ENCODE data around the gene XRCC6.
A peak's percentile ranks its signal among the peaks of the same experiment; 100 is the strongest.

Gene XRCC6

DNA sequence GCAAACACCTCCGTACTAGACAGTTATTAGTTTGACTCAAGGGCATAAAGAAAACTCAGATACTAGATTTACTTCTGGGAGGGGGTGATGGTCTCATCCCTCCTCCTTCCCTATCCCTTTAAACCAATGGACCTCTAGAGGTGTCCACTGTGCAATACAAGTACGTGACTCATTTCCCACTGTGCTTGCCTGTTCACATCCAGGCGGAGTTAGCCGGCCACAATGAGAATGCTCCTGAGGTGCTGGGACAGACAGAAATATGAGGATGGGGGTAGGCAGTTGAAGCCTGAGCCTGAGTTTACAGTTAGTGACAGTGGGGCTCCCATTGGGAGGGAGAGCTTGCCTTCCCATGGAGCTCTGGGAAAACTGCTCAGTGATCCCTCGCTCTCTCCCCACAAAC is 23.0 kb upstream of the XRCC6 start:
- Histone ChIP-seq H2AK5ac (ENCODE audit: low read length, severe bottlenecking) (peak overlapping the region; percentile 36), H2BK15ac (ENCODE audit: low read depth, poor library complexity, severe bottlenecking) (no peak overlapping the region), H3K4me1 (ENCODE audit: control insufficient read depth, insufficient read depth, low read depth, low read length) (peaks cover 20% of the 10 kb centered on the region), H3K4me2 (ENCODE audit: low read length, poor library complexity, severe bottlenecking) (no peak overlapping the region), H3K27me3 (ENCODE audit: control insufficient read depth in 1 of 2, insufficient read depth in 1 of 2, low read length in 2 of 2) (no peaks in the 10 kb centered on the region), H3K27ac (ENCODE audit: low read length, poor library complexity, severe bottlenecking) (peak overlapping the region; percentile 64), H2BK5ac (ENCODE audit: low read depth, low read length, poor library complexity, severe bottlenecking) (no peak overlapping the region), H3K4ac (ENCODE audit: low read depth in 1 of 2, low read length in 2 of 2) (no peak overlapping the region), H3K79me1 (replicated peaks; ENCODE audit: low read length, poor library complexity, severe bottlenecking) (peaks cover 5% of the 10 kb centered on the region), H4K91ac (ENCODE audit: low read length) (no peak overlapping the region), H3K18ac (ENCODE audit: low read depth in 1 of 2, low read length in 2 of 2) (peak overlapping the region in 1 of 2 experiments; percentile 52), H3K14ac (ENCODE audit: low read length in 2 of 2) (no peak overlapping the region), H2BK120ac (ENCODE audit: low read depth, low read length) (no peak overlapping the region), H3K9ac (ENCODE audit: low read length) (peak overlapping the region; percentile 62), H2BK12ac (ENCODE audit: low read length in 2 of 2) (no peak overlapping the region), H3K9me3 (ENCODE audit: control insufficient read depth, low read length) (no peaks in the 10 kb centered on the region), H3K36me3 (ENCODE audit: control insufficient read depth in 1 of 2, insufficient read depth in 2 of 2, low read depth in 1 of 2, low read length in 2 of 2) (peaks cover 29 to 35% of the 10 kb centered on the region in 2 experiments), H2AFZ (ENCODE audit: low read depth, low read length) (no peak overlapping the region), H4K8ac (ENCODE audit: low read length) (no peak overlapping the region), H3K23ac (ENCODE audit: low read length in 2 of 2) (no peak overlapping the region), H3K4me3 (ENCODE audit: insufficient read depth in 1 of 2, low read depth in 1 of 2, low read length in 2 of 2) (no peak overlapping the region)
- peak; percentile 91 for DNase-seq
- 2% methylated on average over 3 of the region's 5 CpGs for WGBS

DNA sequence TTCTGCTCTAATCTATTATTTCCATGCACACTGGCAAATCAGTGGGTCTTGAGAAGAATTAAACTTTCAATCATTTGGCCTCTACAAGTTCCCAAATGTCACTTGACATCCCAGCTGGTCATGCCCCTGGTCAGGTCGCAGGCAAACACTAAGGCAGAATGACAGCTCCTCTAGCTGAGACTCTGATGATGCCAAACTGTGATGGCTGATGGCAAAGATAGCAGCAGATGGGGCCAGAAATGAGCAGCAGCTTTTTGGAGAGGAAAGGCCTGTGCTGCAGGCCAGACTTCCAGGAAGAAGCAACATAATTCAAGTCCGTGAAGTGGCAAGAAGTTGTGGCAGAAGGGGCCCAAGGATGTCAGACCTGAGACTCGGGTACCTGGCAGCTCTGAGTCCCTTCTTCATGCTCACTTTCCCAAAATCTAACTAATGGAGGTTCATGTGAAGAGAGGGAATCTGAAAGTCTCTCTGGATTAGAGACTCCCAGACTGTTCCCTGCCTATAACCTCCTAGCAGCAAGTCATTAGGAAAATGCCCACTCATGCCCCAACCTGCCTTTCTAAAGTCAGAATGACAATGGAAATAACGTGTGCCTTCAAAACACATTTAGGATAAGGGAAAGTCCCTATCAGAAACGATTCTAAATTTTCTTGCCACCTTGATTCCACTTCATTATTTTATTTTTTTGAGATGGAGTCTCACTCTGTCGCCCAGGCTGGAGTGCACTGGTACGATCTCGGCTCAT is 22.0 kb upstream of the XRCC6 start:
- H2BK12ac ChIP-seq (ENCODE audit: low read length in 2 of 2), result no peak overlapping the region
- peaks cover 37 to 39% of the 10 kb centered on the region in 2 experiments for H3K36me3 ChIP-seq (ENCODE audit: control insufficient read depth in 1 of 2, insufficient read depth in 2 of 2, low read depth in 1 of 2, low read length in 2 of 2)
- peaks cover 20% of the 10 kb centered on the region for H3K4me1 ChIP-seq (ENCODE audit: control insufficient read depth, insufficient read depth, low read depth, low read length)
- H3K4ac ChIP-seq (ENCODE audit: low read depth in 1 of 2, low read length in 2 of 2), result no peak overlapping the region
- no peak overlapping the region for H2BK5ac ChIP-seq (ENCODE audit: low read depth, low read length, poor library complexity, severe bottlenecking)
- H3K14ac ChIP-seq (ENCODE audit: low read length in 2 of 2), result no peak overlapping the region
- no peak for DNase-seq
- H2AFZ ChIP-seq (ENCODE audit: low read depth, low read length), result no peak overlapping the region
- H2BK15ac ChIP-seq (ENCODE audit: low read depth, poor library complexity, severe bottlenecking), result no peak overlapping the region
- no peaks in the 10 kb centered on the region for H3K27me3 ChIP-seq (ENCODE audit: control insufficient read depth in 1 of 2, insufficient read depth in 1 of 2, low read length in 2 of 2)
- no peak overlapping the region for H4K8ac ChIP-seq (ENCODE audit: low read length)
- H2BK120ac ChIP-seq (ENCODE audit: low read depth, low read length), result no peak overlapping the region
- no peak overlapping the region for H3K18ac ChIP-seq (ENCODE audit: low read depth in 1 of 2, low read length in 2 of 2)
- no peak overlapping the region for H3K4me3 ChIP-seq (ENCODE audit: insufficient read depth in 1 of 2, low read depth in 1 of 2, low read length in 2 of 2)
- no peaks in the 10 kb centered on the region for H3K9me3 ChIP-seq (ENCODE audit: control insufficient read depth, low read length)
- H3K27ac ChIP-seq (ENCODE audit: low read length, poor library complexity, severe bottlenecking), result no peak overlapping the region
- H2AK5ac ChIP-seq (ENCODE audit: low read length, severe bottlenecking), result no peak overlapping the region
- WGBS, result 92% methylated on average over 7 of the region's 8 CpGs
- no peak overlapping the region for H3K4me2 ChIP-seq (ENCODE audit: low read length, poor library complexity, severe bottlenecking)
- H3K9ac ChIP-seq (ENCODE audit: low read length), result peak overlapping the region; percentile 62
- H4K91ac ChIP-seq (ENCODE audit: low read length), result no peak overlapping the region
- H3K23ac ChIP-seq (ENCODE audit: low read length in 2 of 2), result no peak overlapping the region
- peaks cover 8% of the 10 kb centered on the region for H3K79me1 ChIP-seq (replicated peaks; ENCODE audit: low read length, poor library complexity, severe bottlenecking)

DNA sequence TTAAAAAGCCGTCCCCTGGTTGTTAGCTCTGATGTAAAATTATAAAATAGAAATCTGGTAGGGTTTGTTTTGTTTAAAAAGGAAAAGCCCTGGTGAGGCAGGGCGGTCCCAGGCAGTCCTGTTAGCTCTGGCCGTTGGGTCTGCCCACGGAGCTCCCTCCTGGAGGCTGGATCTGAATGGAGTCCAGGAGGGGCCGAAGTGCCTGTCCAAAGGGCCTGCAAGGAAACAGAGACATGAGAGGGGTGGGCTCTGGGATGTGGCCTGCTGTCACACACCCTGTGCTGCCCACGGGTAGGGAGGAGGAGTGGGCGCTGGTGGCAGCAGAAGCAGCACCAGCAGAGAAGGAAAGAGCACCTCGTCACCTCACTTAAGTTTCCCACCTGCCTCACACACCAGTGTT is 20.1 kb upstream of the XRCC6 start:
- Histone ChIP-seq H3K23ac (ENCODE audit: low read length in 2 of 2) (no peak overlapping the region), H4K91ac (ENCODE audit: low read length) (no peak overlapping the region), H2BK12ac (ENCODE audit: low read length in 2 of 2) (no peak overlapping the region), H2BK15ac (ENCODE audit: low read depth, poor library complexity, severe bottlenecking) (no peak overlapping the region), H3K4me2 (ENCODE audit: low read length, poor library complexity, severe bottlenecking) (no peak overlapping the region), H3K79me1 (replicated peaks; ENCODE audit: low read length, poor library complexity, severe bottlenecking) (peaks cover 20% of the 10 kb centered on the region), H3K4me3 (ENCODE audit: insufficient read depth in 1 of 2, low read depth in 1 of 2, low read length in 2 of 2) (no peak overlapping the region), H2AK5ac (ENCODE audit: low read length, severe bottlenecking) (no peak overlapping the region), H2BK120ac (ENCODE audit: low read depth, low read length) (no peak overlapping the region), H4K8ac (ENCODE audit: low read length) (no peak overlapping the region), H3K36me3 (ENCODE audit: control insufficient read depth in 1 of 2, insufficient read depth in 2 of 2, low read depth in 1 of 2, low read length in 2 of 2) (peaks cover 50 to 56% of the 10 kb centered on the region in 2 experiments), H3K14ac (ENCODE audit: low read length in 2 of 2) (no peak overlapping the region), H3K4me1 (ENCODE audit: control insufficient read depth, insufficient read depth, low read depth, low read length) (peaks cover 18% of the 10 kb centered on the region), H3K9ac (ENCODE audit: low read length) (no peak overlapping the region), H3K18ac (ENCODE audit: low read depth in 1 of 2, low read length in 2 of 2) (no peak overlapping the region), H3K9me3 (ENCODE audit: control insufficient read depth, low read length) (no peaks in the 10 kb centered on the region), H3K4ac (ENCODE audit: low read depth in 1 of 2, low read length in 2 of 2) (no peak overlapping the region), H3K27ac (ENCODE audit: low read length, poor library complexity, severe bottlenecking) (no peak overlapping the region), H3K27me3 (ENCODE audit: control insufficient read depth in 1 of 2, insufficient read depth in 1 of 2, low read length in 2 of 2) (no peaks in the 10 kb centered on the region), H2AFZ (ENCODE audit: low read depth, low read length) (no peak overlapping the region), H2BK5ac (ENCODE audit: low read depth, low read length, poor library complexity, severe bottlenecking) (no peak overlapping the region)
- 96% methylated on average over 7 of the region's 8 CpGs for WGBS
- no peak for DNase-seq

DNA sequence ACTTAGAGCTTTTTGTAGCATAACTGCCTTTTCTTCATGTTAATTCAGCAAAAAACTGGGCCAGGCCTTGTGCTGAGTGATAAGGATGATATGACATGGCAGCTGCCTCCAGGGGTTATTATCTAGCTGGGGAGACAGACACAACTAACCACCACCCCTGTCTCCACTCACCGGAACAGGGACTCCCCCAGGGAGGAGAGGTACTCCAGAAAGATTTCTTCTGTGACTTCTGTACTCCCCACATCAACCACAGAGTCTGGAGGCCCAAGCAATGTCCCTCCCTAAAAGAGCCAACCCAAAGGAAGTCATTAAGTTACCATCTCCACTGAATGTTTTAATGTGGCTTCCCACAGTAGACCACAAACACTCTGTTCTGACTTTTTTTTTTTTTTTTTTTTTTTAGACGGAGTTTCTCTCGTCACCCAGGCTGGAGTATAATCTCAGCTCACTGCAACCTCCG is 17.2 kb upstream of the XRCC6 start:
- no peaks in the 10 kb centered on the region for H3K27me3 ChIP-seq (ENCODE audit: control insufficient read depth in 1 of 2, insufficient read depth in 1 of 2, low read length in 2 of 2)
- H3K79me1 ChIP-seq (replicated peaks; ENCODE audit: low read length, poor library complexity, severe bottlenecking), result peaks cover 19% of the 10 kb centered on the region
- no peak overlapping the region for H3K4me2 ChIP-seq (ENCODE audit: low read length, poor library complexity, severe bottlenecking)
- H2BK5ac ChIP-seq (ENCODE audit: low read depth, low read length, poor library complexity, severe bottlenecking), result no peak overlapping the region
- H2AK5ac ChIP-seq (ENCODE audit: low read length, severe bottlenecking), result no peak overlapping the region
- H3K23ac ChIP-seq (ENCODE audit: low read length in 2 of 2), result no peak overlapping the region
- no peak overlapping the region for H3K27ac ChIP-seq (ENCODE audit: low read length, poor library complexity, severe bottlenecking)
- no peak overlapping the region for H3K9ac ChIP-seq (ENCODE audit: low read length)
- H3K18ac ChIP-seq (ENCODE audit: low read depth in 1 of 2, low read length in 2 of 2), result no peak overlapping the region
- WGBS, result 91% methylated on average over 1 of the region's 4 CpGs
- H3K4me1 ChIP-seq (ENCODE audit: control insufficient read depth, insufficient read depth, low read depth, low read length), result no peaks in the 10 kb centered on the region
- no peaks in the 10 kb centered on the region for H3K9me3 ChIP-seq (ENCODE audit: control insufficient read depth, low read length)
- no peak overlapping the region for H2AFZ ChIP-seq (ENCODE audit: low read depth, low read length)
- H3K4me3 ChIP-seq (ENCODE audit: insufficient read depth in 1 of 2, low read depth in 1 of 2, low read length in 2 of 2), result no peak overlapping the region
- H3K4ac ChIP-seq (ENCODE audit: low read depth in 1 of 2, low read length in 2 of 2), result no peak overlapping the region
- no peak for DNase-seq
- H2BK120ac ChIP-seq (ENCODE audit: low read depth, low read length), result no peak overlapping the region
- no peak overlapping the region for H4K8ac ChIP-seq (ENCODE audit: low read length)
- no peak overlapping the region for H3K14ac ChIP-seq (ENCODE audit: low read length in 2 of 2)
- no peak overlapping the region for H4K91ac ChIP-seq (ENCODE audit: low read length)
- H2BK12ac ChIP-seq (ENCODE audit: low read length in 2 of 2), result no peak overlapping the region
- peaks cover 50 to 83% of the 10 kb centered on the region in 2 experiments for H3K36me3 ChIP-seq (ENCODE audit: control insufficient read depth in 1 of 2, insufficient read depth in 2 of 2, low read depth in 1 of 2, low read length in 2 of 2)
- no peak overlapping the region for H2BK15ac ChIP-seq (ENCODE audit: low read depth, poor library complexity, severe bottlenecking)

Measured in mesenchymal stem cell (in vitro differentiated cells and primary cell).